NCI-H1092 treated with DMSO at 0.1 percent for 48 hours (cell line): Measurements from ENCODE around the gene DPP6.
A peak's percentile ranks its signal among the peaks of the same experiment; 100 is the strongest.

Source experiments
- DNase-seq: peaks from one replicate; lab custom pipeline; 2025; lab: John Stamatoyannopoulos, UW

Gene DPP6

DNA sequence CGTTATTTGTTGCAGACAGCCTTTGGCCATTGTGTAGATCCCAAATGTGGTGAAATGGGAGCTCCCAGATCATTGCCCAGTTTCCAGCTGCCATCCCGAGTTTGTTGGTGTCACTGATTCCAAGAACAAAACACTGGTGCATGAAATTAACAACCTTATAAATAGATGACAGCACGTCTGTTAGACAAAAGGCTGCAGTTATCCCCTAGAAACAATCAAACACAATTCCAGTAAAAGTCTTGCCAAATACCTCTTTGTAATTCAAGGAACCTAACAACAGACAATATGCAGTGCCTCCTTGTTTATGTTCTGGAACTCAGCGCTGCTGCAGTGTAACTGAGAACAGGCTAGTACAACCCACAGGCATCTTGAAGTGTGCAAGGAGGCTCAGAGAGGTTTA lies 546.2 kb downstream of the DPP6 start:
- no peak for DNase-seq

DNA sequence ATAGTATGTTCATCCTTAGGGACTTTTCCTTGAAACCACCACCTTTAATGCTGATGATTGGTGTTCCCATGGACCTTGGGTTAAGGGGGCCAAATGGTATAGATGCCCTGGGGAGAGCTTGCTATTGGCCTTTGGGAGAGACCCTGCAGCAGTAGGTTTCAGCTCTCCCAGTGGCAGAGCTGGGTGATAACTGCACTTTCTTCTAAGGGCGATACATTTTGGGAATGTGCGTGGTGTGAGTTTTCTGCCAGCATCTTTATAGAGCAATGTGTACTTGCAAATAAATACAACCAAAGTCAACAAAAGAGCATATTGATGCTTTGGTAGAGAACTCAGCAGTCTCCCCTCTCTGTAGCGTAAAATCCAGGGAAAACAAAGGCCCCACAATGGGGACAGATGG lies 546.7 kb downstream of the DPP6 start:
- no peak for DNase-seq

DNA sequence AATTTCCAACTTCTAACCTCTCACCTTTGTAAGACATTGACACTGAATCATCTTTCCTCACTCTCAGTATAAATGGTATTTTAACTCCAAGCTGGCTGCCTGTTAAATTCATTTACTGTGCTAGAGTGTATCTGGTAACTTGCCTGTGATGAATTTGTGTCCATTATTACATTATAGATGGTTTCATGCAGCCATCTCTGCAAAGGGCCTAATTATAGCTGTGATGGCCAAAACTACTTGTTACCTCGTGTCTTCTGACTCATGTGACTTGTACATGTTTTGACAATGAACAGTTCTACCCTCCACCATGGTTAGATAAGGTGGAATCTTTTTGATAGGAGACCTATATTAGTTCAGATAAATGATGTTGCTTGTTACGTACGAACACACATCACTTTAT lies 558.7 kb downstream of the DPP6 start:
- DNase-seq = no peak

DNA sequence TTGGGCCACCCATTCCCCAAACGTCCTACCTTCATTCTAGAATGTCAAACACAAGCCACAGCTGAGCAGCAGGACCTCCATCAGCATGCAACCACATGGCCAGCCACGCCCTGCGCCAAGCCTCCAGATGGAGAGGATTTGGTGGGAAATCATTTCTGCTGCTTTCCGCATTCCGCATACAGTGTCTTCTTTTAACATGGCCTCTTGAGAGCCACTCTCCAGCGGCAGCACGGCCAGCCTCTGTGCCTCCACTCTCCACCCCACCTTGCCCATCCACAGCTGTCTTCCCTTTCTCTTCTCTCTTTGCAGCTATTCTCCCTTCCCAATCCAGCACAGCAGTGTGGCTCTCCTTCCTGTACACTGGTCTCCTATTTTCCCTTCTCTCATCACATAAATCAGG lies 561.6 kb downstream of the DPP6 start:
- DNase-seq = no peak

DNA sequence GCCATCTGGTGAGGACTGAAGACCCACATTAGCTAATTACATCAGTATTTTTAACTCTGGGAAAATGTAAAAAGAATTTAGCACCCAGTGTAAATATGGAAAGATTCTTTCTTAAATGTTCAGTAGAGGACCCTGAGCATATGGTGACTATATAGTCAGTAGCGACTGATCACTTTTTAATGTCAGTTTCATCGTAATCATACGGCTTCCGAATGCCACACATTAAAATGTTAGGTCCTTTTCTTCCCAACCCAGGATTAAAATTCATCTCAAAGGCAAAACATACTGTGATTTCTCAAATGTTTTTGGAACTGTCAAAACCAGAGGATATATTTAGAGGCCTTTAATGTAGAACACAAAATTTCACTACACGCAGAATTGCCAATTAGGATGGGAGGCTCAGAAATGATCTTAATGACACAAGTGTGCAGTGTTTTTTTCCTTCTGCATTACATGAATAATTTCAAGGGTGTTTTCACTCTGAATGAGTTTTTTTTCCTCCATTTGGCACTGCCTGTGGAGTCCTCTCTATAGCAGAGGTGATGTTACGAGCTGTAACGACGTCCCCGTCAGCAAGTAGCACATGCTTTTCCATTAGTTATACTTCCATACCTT lies 568.0 kb downstream of the DPP6 start:
- DNase-seq = no peak

DNA sequence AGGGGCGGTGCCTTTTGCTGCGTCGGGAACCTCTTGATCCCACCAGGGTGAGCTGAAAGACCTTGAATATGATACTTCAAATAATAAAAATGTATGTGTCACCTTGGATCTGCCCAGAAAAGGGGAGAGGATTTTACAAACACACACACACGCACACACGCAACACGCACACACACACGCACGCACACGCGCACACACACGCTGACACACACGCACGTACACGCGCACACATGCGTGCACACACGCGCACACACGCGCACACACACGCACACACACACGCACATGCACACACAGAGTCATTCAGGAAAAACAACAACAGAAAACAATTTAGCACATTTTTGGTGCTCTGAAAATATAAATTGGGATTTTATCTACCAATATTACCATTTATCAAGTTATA lies 571.2 kb downstream of the DPP6 start:
- DNase-seq = no peak

DNA sequence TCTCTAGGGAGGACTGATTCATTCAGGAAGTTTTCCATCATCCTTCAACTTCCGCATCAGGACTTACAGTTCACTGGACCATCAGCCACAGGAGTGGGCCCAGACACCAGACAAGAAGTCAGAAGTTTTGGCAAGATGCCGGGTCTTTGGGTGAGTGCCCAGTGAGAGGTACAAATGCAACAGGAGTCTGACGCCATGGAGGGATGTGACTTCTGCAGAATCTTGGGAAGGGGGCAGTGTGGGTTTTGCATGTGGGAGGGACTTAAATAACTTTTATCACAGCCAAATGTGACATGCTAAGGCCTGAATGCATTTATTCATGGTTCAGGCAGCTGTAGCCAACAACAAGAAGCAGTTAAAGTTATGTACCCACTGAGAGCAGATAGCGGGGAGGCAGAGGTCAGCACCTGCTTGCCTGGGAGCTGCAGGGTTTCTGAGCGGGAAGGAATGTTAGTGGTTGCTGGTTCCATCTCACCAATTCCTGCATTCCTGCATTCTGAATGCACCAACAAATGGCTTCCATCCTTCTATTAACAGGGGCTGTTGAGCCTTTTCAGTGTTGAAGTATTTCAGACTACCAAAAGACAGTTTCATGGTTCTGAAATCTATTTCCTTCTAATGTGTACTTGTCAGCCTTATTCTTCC lies 575.6 kb downstream of the DPP6 start:
- no peak for DNase-seq

DNA sequence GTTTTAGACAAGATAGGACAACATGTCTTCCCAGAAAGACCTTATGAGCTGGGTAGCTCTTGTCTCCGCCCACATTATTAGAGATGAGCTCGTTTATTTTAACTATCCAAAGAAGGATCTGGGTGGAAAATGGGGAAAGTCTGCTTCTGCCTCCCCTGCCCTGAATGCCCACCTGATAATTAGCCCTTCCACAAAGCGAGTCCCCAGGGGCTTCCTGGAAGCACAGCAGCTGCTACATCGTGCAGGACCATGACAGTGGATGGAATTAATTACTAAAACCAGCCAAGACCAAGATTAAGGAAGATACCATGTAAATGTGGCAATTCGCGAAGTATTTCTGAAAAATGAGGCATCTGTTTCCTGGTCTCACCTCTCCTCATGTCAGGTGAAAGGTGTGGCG lies 576.4 kb downstream of the DPP6 start:
- DNase-seq = no peak

DNA sequence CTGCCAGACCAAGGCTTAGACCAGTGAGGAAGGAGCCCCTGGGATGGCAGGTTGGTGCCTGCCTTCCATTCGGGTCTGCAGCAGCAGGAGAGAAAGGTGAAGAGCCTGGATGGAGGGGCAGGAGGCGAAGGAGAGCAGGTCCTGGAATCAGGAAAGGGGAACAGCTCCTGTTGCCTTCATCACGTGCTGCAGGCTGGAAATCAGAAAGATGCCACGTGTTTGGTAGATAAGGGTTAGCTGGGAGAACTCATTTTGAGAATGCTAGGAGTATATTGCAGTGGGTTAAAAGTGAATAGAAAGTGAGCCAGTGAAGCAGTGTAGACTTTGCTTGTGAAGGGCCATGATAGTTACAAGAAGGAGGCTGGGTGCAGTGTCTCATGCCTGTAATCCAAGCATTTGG lies 579.0 kb downstream of the DPP6 start:
- DNase-seq = no peak

DNA sequence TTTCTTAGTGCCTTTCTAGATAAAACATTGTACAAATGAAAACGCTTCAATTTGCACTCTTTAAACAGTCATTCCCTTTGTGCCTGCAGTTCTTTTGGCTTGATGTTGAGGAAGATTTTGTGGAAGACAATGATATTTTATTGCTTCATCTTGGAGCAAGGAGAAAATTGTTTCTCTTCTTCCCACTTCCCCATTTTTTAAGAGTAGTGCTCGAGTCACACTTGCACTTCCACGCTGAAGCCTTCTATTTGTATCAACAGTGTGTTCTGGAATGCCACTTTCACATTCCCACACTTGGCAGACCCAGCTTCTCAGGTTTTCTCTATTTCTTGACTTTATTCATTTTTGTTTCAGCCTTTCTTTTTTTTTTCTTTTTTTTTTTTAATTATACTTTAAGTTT lies 581.4 kb downstream of the DPP6 start:
- DNase-seq = no peak

DNA sequence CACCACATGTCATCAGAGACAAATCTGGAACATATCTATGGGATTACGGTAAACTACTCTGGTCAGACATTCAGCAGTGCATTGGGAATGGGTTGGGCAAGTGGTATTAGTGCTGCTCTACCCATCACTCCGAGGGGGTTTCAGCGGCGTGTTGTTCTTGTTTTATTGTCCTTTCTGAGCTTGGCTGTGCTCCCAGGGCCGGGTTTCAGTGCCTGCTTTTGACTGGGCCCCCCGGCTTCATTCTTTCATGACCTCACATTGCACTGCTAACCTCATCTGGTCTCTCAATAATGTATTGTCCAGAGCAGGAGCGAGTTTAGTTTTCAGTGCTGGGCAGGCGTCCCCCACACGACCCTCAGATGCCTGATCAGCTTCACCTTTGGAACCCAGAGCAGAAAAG lies 586.1 kb downstream of the DPP6 start:
- DNase-seq = no peak

DNA sequence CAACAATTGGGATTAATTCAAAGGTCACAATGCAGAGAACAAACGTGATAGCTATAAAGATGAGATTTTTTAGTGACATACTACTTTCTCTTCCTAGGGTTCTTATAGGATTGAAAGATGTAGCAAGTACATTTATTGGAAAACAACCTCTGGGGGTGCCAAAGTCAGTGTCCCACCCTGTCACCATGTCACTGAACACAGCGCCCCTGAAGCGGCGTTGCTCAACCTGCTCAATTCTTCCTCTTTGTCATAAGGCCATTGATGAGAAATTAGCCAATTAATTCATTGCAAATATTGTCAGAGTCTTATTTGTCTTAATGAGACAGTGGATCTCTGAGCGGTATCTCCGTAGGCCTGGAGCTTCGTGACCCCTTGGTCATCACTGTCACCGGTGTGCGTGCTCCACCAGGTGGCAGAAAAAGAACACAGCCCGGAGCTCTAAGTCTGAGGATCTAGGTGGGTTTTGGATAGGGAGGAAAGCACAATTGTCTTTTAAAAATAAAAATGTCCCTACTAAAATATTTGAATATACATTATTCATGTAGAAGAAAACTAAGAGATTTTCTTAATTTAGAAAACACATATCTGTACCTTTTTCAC lies 588.2 kb downstream of the DPP6 start:
- DNase-seq = peak; percentile 44

DNA sequence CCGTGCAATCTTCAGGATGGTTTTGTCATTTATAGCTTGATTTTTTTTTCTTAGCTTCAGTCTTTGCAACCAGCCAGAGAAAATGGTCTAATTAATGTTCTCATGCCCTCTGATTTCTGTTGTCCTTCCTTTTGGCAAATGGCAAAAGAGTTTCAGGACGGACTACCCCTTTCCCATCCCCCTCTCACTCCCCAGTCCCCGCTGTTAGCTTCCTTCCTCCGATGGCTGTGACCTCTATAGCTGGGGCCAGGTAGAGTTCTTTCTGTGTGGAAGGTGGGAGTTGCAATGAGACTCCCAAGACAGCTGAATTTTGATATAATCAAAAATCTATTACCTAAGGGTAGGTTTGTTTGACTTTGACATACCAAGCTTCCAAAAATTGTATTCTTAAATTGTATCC lies 588.7 kb downstream of the DPP6 start:
- DNase-seq = no peak

DNA sequence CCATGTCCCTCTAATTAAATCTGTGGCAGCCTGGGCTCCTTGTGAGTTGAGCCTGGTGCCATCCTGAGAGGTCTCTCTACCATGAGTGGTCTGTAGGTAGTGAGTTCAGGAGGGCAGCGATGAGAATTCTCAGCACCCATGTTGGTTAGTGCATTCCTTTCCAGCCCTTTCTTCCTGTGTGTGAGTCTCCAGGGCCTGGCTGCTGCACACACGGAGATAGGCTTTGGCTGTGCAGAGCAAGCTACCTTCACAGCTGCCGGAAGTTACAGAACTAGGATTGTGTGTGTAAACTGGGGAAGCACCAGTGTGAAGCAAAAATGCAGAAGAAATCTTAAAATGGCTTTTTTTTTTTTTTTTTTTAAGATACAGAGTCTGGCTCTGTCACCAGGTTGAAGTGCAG lies 592.2 kb downstream of the DPP6 start:
- no peak for DNase-seq

DNA sequence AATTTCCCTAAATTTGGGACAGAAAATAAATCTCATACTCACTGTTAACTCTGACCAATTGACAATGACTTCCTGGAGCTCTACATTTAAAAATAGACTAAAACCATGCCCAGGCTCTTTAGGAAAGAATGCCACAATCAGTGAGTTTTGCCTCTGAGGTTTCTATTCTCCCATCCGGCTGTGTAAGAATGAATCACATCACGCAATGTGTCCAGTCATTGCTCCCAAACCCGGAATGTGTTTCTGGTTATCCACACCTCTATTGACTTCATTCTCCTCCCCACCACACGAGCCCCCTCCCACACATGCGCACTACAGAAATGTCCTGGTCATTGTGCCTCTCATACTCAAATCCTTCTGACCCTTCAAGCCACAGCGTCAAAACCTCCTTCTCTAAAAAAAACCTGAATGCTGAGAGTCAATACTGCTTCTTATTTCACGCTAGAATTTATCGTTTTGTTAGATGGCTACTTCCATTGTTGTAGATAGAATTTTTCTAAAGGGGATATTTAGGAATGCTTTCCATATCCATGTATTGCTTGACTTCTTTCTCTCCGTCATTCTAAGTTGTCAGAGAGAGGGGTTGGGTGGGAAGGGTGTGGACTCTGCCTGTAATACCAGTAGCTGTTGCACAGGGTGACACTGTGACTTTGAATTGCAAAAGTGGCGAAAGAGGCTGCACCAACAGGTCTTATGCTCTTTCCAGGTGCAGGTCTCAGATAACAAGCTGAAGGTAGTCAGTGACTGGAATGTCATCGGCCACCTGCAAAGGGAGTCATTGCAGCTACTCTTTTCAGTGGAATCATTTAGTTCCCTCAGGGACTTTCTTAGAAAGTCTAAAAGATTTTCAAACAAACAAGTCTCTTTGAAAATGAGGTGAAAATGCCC lies 594.2 kb downstream of the DPP6 start:
- no peak for DNase-seq

DNA sequence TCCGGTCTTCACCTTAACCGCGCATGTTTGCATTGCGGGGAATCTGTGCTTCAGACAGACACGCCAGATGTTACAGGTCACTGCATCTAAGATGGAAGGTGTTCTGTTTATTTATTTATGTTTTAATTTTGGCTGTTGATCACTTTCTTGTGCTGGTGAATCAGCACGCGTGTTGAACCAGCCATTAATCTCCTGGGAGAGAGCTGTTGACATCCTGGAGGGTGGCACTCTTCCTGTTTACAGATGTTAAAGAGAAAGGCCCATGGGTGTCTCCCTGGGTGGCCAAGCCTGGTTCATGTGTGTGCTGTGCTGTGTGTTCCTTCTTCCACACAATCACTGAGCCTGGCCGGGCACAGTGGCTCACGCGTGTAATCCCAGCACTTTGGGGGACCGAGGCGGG lies 595.4 kb downstream of the DPP6 start:
- DNase-seq = no peak

DNA sequence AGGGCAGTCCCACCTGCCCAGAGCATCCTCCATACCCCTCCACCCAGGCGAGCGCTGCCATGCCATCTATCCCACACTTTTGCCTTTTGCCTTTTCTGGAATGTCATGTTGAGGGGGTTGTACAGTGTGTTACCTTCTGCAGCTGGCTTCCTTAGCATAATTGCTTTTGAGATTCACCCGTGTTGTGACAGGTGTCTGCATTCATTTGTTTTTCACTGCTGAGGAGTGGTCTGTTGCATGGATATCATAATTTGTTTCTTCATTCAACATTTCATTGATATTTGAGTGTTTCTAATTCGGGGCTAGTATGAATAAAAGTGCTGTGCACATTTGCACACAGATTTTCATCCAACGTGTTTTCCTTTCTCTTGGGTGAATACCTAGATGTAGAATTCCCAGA lies 596.8 kb downstream of the DPP6 start:
- DNase-seq = no peak

DNA sequence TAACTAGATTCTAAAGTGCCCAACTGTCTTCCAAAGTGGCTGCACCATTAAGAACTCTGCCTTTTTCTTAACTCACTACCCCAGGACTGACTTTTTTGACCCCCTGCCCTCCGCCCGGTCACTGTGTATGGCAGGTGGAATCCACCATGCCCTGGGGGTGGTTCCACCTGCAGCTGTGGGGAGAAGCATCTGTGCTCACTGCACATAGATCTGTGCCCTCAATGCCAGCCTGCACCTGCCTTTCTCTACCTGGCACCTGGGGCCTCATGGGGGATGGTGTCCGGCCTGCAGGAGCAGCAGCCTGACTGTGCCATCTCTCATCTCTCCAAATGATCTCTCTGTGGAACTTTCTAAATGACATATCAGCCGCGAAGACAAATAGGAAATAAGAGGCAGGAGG lies 597.2 kb downstream of the DPP6 start:
- DNase-seq = no peak

DNA sequence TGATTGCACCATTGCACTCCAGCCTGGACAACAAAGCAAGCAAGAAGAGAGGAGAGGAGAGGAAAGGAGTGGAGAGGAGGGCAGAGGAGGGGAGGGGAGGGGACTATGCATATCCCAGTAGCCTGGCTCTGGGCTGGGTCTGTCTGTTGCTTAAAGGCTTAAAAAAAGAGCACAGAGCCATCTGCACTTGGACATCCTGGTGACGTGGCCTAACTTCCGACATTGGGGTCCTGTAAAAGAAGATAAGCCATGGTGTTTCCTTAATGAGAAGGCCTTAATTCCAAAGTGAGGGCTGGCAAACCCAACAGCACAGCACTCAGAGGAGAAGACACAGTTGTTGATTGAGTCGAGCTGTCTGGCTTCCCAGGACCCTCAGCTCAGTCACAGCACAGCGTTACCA lies 598.1 kb downstream of the DPP6 start:
- DNase-seq = no peak

DNA sequence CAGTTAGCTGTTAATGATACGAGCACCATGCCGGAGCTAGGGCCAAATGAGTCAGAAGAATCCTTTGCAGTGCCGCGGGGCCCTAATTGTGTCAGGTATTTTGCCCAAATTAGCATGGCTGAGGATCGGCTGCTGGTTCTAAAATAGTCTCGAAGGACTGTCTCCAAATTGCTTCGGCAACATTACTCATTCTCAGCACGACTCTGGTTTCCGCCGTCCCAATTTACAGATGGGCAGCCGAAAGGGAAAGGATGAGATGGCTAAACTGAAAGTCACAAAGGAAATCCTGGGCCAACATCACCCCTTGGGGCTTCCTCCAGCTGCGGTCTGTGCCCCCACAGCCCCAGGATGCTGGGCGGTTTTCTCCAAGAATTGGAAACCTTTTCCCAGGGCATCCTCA lies 599.3 kb downstream of the DPP6 start:
- DNase-seq = no peak

DNA sequence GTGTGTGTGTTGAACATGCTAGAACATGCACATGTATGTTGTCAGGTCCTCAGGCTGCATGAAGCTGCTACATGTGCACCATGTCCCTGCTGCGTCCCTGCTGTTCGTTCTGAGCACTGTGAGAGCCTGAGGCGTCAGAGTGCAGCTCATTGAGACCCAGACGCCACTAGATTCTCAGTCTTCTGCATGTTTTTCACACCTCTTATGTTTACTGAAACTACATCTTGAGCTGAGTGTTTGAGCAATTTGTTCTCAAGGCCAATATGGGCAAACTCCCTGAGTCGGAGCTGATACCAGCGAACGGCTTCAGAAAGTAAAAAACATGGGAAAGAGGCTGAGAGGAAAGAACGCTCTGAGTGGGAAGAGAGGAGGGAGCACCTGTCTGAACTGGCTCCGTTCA lies 600.4 kb downstream of the DPP6 start:
- DNase-seq = no peak

DNA sequence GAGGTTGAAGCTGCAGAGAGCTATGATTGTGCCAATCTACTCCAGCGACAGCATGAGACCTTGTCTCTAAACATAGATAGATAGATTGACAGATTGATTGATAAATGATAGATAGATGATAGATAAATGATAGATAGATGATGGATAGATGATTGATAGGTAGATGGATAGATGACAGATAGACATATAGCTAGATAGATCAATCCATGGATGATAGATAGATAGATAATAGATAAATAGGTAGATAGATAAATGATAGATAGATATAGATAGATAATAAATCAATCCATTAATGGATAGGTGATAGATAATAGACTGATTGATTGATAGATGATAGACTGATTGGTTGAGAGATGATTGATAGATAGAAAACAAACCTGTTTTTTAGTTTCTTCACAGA lies 601.1 kb downstream of the DPP6 start:
- DNase-seq = no peak

DNA sequence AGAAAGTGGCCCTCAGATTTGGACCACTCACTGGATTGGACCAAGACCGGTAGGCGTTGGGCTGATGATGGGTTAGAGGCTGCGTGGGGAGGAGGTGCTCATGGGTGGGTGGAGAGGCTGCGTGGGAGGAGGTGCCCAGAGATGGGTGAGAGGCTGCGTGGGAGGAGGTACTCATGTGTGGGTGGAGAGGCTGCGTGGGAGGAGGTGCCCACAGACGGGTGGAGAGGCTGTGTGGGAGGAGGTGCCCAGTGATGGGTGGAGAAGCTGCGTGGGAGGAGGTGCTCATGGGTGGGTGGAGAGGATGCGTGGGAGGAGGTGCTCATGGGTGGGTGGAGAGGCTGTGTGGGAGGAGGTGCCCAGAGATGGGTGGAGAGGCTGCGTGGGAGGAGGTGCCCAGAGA lies 604.4 kb downstream of the DPP6 start:
- no peak for DNase-seq
